ENCODE data around the gene MAP3K14. TPM values are rescaled to one million over a fixed set of nuclear protein-coding genes. Genes with fewer than 3 reads are reported as not detected.

MAP3K14 gene
- total RNA-seq, 1 experiment from 2014 or later, result 1.6 TPM

DNA sequence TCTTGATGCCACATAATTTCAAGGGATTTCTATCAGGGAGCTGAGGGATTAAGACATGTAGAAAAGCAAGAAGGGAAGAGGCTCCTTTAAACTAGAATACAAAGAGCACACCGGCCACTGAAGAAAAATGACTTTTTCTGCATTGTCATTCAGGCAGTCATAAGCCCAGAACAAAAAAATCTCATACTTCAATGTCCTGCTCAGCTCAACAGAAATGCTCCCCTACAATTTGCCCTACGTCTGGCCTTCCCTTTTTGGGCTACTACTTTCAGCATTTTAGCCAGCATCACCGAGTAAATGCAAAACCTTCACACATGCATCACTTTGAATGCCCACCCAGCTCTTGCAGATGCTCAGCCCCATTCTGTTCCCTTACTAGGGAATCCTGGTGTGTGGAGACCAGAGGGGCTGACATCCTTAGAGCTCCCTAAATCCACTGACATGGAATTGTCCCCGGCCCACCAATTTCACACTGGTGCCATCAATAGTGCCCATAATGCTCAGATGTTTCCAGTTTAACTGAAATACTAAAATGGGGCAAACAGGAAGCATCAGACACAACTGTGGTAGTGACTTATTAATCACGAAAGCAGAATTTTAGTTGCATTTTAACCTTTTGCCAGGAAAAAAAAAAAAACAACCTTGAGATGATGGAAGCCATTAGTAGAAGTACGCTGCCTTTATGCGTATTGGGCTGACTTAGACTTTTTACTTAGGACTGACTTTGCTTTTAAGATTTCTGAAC, 2.7 kb downstream of the MAP3K14 start:
- no peaks in the 10 kb centered on the region for H3K36me3 ChIP-seq (replicated peaks; ENCODE audit: control insufficient read depth, insufficient read depth, low read length)
- no peak for DNase-seq
- no peaks in the 10 kb centered on the region for H3K27me3 ChIP-seq (ENCODE audit: control insufficient read depth, insufficient read depth, low read length)
- H3K4me3 ChIP-seq (ENCODE audit: insufficient read depth, low read depth, low read length), result no peak overlapping the region

DNA sequence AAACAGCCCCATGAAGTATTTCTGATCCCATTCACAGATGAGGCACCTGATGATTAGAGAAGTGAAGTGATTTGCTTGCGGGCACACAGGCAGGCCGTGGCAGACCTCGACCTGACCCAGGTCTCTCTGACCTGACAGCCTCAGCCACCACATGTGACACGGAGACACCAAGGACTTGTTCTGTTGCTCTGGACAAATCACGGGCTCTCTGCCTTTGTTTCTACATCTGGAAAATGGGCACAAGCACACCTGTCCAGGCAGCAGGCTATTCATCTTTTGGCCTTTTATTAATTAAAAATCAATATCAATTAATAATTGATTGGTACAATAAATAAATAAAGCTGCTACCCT, 3.4 kb downstream of the MAP3K14 start:
- H3K4me3 ChIP-seq (ENCODE audit: insufficient read depth, low read depth, low read length), result no peak overlapping the region

DNA sequence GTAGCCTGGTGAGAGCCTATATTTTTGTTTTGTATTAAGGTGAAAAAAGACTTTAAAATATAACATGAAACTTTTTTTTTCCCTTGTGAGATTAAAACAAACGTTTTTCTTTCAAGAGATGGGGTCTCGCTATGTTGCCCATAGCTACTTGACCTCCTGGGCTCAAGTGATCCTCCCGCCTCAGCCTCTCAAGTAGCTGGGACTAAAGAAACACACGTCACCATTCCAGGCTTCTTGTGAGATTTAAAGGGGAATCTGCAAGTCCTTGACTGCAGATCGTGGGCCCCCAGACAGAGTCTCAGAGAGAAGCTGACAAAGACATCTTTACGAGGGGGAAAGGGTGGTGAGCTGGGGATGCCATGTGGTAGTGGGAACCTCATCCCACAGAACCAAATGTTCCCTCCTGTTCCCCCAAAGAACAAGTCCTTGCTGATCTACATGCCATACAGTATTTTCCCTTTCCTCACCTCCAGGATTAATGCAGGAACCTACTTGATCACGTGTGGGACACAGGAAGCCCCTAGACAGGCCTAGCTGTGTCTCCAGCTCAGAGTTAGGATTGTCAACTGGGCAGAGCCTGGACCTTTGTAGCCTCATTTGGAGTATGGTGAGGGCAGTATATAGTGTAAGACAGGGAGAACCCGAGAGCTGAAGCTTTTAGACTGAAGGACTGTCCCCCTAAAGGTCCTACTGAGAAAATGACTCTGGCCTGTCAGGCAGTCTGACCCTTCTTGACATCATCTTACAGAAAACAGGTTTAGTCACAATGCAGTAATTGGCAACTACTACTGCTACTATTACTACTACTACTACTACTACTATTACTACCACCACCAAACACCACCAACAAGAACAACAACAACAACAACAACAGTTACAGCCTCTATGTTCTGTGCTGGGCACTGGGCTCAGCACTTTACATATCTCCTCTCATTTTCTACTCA, 4.1 kb downstream of the MAP3K14 start:
- Histone ChIP-seq H3K36me3 (replicated peaks; ENCODE audit: control insufficient read depth, insufficient read depth, low read length) (no peaks in the 10 kb centered on the region), H3K4me3 (ENCODE audit: insufficient read depth, low read depth, low read length) (no peak overlapping the region), H3K27me3 (ENCODE audit: control insufficient read depth, insufficient read depth, low read length) (no peaks in the 10 kb centered on the region)
- DNase-seq, result no peak

More for the DNA sequence above, 3.4 kb downstream of the MAP3K14 start:
- no peak for DNase-seq
- H3K36me3 ChIP-seq (replicated peaks; ENCODE audit: control insufficient read depth, insufficient read depth, low read length), result no peaks in the 10 kb centered on the region
- no peaks in the 10 kb centered on the region for H3K27me3 ChIP-seq (ENCODE audit: control insufficient read depth, insufficient read depth, low read length)

DNA sequence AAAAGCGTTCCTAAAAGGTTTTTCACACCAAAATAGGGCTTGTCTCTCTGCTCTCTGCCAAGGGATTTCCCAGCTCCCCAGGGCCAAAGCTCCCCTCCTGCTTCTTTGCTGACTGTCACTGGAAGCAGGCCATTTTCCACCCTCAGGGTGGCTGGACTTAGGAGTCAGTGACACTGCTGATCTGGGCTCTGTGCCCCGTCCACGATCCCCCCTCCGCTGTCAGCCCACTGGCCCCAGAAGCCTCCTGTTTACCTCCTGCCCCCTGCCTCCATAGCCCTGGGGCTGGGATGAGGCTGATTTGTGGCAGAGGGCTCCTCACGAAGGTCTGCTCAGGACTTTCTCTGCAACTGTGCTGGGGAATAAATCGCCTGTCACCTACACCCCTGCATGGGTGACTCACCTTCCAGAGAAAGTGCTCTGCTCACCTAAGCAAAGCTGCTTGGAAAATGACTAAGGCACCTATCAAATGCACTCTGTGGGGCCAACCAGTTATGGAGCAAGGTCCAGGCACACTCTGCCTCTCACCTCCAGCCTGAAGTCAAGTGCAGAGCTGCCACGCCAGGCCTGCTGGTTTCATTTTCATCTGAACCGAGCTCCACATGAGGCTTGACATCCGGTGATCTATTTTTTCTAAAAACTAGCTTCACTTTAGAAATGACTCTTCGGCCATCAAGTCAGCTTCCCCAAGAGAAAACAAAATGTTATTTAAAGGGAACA, 4.9 kb downstream of the MAP3K14 start:
- Histone ChIP-seq H3K4me3 (ENCODE audit: insufficient read depth, low read depth, low read length) (no peak overlapping the region), H3K36me3 (replicated peaks; ENCODE audit: control insufficient read depth, insufficient read depth, low read length) (no peaks in the 10 kb centered on the region), H3K27me3 (ENCODE audit: control insufficient read depth, insufficient read depth, low read length) (no peaks in the 10 kb centered on the region)
- DNase-seq, result no peak

DNA sequence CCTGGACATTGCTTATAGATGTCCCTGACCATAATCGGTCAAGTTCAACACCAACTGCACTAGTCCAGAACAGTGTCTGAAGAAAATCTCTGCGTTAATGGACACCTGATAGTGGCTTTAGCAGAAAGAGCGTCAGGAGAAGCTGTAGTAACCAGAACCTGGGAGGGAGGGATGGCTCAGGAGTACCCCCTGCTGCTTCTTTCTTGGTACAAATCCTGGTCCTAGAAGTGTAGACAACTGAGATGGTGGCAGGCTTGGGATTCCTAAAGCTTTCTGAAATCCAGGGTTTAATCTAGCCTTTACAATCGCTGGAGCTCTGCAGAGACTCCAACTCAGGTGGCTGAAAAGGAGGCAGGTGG, 5.4 kb downstream of the MAP3K14 start:
- no peak overlapping the region for H3K4me3 ChIP-seq (ENCODE audit: insufficient read depth, low read depth, low read length)

DNA sequence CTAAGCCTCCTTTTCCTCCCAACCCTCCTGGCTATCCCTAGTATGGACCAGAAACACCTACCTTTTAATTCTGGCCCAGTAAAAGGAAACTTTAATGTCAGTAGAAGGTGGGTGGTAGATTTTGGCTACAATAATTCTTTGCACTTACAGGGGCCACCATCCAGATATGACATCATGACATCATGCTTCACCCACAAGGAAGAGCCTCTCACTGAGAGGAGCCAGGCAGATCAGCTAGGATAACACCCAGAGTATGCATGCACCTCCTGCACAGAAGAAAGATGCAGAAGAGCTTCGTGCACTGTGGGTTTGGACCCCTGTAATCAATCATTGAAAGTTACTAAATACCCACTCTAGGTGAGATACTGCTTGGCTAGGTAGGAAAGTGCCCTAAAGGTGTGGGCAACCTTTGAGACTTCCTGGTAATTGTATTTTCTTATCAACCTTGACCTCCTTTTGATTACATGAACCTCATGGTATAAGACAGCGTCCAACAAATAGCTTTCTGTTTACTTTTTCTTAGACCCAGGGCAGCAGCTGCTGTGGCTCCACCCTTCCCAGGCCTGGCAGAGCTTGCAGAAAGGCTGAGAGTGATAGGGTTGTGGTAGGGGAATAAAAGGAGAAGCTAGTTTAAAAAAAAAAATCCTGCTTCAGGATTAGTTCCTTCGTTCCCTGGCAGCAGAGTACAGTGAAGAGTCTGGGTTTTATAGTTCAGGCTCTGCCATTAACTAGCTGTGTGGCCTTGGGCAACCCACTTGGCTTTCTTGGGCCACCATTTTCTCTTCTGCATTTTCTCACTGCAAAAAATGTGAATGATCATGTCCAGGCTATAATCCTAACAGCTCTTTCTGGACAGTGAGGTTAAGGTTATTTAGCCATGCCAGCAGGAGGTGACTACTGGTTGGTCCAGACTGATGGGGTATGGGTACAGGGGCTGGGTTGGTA, 6.2 kb downstream of the MAP3K14 start:
- H3K36me3 ChIP-seq (replicated peaks; ENCODE audit: control insufficient read depth, insufficient read depth, low read length), result no peaks in the 10 kb centered on the region
- no peaks in the 10 kb centered on the region for H3K27me3 ChIP-seq (ENCODE audit: control insufficient read depth, insufficient read depth, low read length)
- DNase-seq, result no peak
- no peak overlapping the region for H3K4me3 ChIP-seq (ENCODE audit: insufficient read depth, low read depth, low read length)

More for the DNA sequence above, 5.4 kb downstream of the MAP3K14 start:
- no peak for DNase-seq
- no peaks in the 10 kb centered on the region for H3K27me3 ChIP-seq (ENCODE audit: control insufficient read depth, insufficient read depth, low read length)
- H3K36me3 ChIP-seq (replicated peaks; ENCODE audit: control insufficient read depth, insufficient read depth, low read length), result no peaks in the 10 kb centered on the region

DNA sequence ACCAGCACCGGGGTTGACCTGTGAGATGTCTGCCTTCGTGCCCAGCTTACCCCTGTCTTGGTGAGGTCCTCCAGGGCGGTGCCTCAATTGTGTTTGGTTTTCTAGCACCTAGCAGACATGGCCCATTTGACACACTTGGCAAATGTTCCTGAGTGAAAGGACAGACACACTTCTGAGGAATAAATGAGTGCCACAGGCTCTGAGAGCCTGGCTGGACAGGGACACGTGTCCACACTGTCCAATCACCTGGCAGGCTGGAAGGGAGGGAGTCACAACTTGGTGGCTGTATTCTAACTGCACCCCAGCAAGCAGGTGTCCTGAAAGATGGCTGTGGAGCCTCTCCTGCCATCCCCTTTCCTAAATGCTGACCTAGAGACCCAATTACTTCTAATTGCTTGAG, 7.4 kb downstream of the MAP3K14 start:
- Histone ChIP-seq H3K27me3 (ENCODE audit: control insufficient read depth, insufficient read depth, low read length) (no peaks in the 10 kb centered on the region), H3K4me3 (ENCODE audit: insufficient read depth, low read depth, low read length) (no peak overlapping the region), H3K36me3 (replicated peaks; ENCODE audit: control insufficient read depth, insufficient read depth, low read length) (no peaks in the 10 kb centered on the region)
- DNase-seq, result no peak

DNA sequence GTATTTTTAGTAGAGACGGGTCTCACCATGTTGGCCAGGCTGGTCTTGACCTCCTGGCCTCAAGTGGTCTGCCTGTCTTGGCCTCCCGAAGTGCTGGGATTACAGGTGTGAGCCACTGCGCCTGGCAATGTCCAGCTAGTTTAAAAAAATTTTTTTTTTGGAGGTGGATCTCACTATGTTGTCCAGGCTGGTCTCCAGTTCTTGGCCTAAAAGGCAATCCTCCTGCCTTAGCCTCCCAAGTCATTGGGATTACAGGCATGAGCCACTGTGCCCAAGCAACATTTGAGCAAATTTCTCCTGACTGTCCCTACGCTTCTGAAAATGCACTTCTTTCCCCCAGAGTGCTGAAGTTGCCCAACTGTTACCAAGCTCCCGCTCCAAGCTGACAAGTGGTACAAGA, 8.0 kb downstream of the MAP3K14 start:
- Histone ChIP-seq H3K36me3 (replicated peaks; ENCODE audit: control insufficient read depth, insufficient read depth, low read length) (no peaks in the 10 kb centered on the region), H3K4me3 (ENCODE audit: insufficient read depth, low read depth, low read length) (no peak overlapping the region)
- no peak for DNase-seq

DNA sequence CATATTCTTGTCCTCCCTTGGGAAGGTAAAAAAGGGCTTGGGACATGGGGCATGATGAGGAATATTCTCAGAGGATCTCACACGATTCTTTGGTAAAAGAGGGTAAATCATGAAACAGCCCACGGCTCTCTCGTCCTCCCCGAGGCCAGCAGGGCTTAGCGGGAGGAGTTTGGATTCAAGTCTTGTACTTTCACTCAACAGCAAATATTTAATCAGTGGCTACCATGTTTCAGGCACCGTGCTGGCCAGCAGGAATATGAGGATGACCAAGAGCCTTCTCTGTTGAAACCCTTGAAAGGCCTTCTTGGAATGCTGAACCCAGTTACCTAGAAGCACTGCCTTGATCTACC, 8.8 kb downstream of the MAP3K14 start:
- no peak for DNase-seq
- Histone ChIP-seq H3K36me3 (replicated peaks; ENCODE audit: control insufficient read depth, insufficient read depth, low read length) (no peaks in the 10 kb centered on the region), H3K27me3 (ENCODE audit: control insufficient read depth, insufficient read depth, low read length) (no peaks in the 10 kb centered on the region), H3K4me3 (ENCODE audit: insufficient read depth, low read depth, low read length) (no peak overlapping the region)

More for the DNA sequence above, 8.0 kb downstream of the MAP3K14 start:
- H3K27me3 ChIP-seq (ENCODE audit: control insufficient read depth, insufficient read depth, low read length), result no peaks in the 10 kb centered on the region

DNA sequence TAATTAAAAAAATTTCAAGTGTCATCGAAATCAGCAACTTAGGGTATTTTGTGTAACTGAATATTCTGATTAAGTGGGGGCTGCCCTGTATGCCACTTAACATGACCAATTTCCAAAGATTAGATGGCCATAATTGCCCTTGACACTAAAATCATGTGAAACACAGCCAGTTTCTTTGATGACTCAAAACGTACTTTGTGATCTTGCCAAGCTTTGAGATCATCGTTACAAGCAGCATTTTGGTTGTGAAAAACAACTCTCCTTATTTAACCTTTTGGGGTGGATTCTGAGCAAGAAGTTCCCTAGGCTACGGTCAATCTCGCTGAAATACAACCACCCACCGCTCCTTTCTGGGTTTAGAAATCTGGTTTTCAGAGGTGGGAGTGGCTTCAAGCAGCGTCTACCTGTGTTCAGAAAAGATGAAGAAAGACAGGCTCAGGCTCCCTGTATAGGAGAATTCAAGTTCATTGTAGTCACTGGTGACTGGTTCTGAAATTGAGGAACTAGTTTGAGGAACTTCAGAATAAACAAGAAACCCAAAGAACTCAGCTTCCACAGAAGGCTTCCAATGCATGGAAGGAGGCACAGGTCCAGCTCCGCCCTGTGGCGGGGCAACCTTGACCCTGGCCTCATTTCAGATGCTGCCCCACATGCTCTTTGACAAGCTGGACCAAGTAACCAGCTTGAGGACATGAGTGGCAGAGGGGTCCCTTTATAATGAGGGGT, 9.4 kb downstream of the MAP3K14 start:
- H3K4me3 ChIP-seq (ENCODE audit: insufficient read depth, low read depth, low read length), result no peak overlapping the region
- DNase-seq, result no peak
- no peaks in the 10 kb centered on the region for H3K27me3 ChIP-seq (ENCODE audit: control insufficient read depth, insufficient read depth, low read length)
- H3K36me3 ChIP-seq (replicated peaks; ENCODE audit: control insufficient read depth, insufficient read depth, low read length), result no peaks in the 10 kb centered on the region

DNA sequence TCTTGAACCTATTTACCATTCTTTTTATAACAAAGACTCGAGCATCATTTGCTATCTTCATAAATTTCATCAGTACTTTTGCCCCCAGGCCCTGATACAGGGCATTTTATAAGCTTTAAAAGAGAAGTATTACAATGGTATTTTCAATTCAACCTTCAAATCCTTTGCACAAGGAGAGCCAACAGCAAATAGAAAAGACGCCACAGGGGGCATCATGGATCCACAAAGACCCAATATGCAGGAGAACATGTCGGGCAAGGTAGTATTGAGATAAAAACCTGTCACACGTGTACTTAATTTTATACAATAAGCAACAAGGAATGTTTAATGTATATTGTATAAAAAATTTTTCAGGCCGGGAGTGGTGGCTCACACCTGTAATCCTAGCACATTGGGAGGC, 10.2 kb downstream of the MAP3K14 start:
- no peaks in the 10 kb centered on the region for H3K36me3 ChIP-seq (replicated peaks; ENCODE audit: control insufficient read depth, insufficient read depth, low read length)
- DNase-seq, result peak; percentile 44
- H3K4me3 ChIP-seq (ENCODE audit: insufficient read depth, low read depth, low read length), result no peak overlapping the region
- no peaks in the 10 kb centered on the region for H3K27me3 ChIP-seq (ENCODE audit: control insufficient read depth, insufficient read depth, low read length)

DNA sequence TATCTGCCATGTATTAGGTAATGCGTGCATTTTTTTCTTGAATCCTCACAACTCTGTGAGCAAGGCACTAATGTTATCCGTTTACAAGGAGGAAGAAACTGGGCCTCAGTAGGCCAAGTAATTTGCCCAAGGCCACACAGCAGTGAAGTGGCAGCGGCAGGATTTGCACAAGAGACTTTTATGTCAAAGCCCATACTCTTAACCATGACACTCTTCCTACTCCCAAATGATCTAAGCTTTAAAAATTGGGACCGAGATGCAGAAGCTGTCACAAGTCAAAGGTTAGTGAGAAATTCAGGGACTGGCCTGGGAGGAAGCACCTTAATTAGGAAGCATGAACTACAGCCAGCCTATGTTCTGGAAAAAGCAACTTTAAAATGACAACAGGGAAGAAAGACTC, 10.7 kb downstream of the MAP3K14 start:
- H3K36me3 ChIP-seq (replicated peaks; ENCODE audit: control insufficient read depth, insufficient read depth, low read length), result no peaks in the 10 kb centered on the region
- DNase-seq, result no peak
- no peak overlapping the region for H3K4me3 ChIP-seq (ENCODE audit: insufficient read depth, low read depth, low read length)
- no peaks in the 10 kb centered on the region for H3K27me3 ChIP-seq (ENCODE audit: control insufficient read depth, insufficient read depth, low read length)

DNA sequence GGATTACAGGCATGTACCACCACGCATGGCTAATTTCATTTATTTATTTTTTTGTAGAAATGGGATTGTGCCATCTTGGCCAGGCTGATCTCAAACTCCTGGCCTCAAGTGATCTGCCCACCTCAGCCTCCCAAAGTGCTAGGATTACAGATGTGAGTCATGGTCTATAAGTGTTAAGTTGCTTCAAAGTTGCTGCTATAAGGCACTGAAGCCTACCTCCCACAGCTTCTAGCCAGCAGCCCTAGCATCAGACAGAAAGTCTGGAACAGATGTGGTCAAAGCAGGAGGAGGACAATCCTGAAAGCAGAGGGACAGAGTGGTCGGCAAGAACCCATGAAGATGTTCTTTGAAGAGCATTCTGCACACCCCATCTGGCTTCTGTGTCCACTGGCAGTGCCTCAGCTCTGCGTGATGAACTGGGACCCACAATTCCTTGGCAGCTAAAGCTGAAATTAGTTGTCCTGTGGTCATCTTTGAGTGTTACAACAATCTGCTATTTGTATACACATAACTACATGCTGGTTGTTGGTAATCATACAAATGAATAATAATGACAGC, 11.2 kb downstream of the MAP3K14 start:
- Histone ChIP-seq H3K36me3 (replicated peaks; ENCODE audit: control insufficient read depth, insufficient read depth, low read length) (no peaks in the 10 kb centered on the region), H3K4me3 (ENCODE audit: insufficient read depth, low read depth, low read length) (no peak overlapping the region), H3K27me3 (ENCODE audit: control insufficient read depth, insufficient read depth, low read length) (no peaks in the 10 kb centered on the region)
- no peak for DNase-seq

All from H7 (cell line).